Muscle of leg (tissue), 16 donors: ENCODE data around the gene HPCAL4. TPM values are rescaled to one million over a fixed set of nuclear protein-coding genes. Genes with fewer than 3 reads are reported as not detected.

Experiments
- DNase-seq: peaks from one replicate; pipeline ENCODE4 v3.0.0; 2013
- H3K27ac ChIP-seq: one replicate; pipeline ENCODE4 v1.5.1; 2013; ENCODE audit warnings: mild to moderate bottlenecking, low read length, control low read depth
- H3K27me3 ChIP-seq: one replicate; pipeline ENCODE4 v1.6.1; 2013; ENCODE audit warnings: low read length; ENCODE audit not compliant: control insufficient read depth, insufficient read depth
- H3K36me3 ChIP-seq: one replicate; pipeline ENCODE4 v1.6.1; 2013; ENCODE audit warnings: low read length; ENCODE audit not compliant: control insufficient read depth, insufficient read depth
- H3K4me1 ChIP-seq: one replicate; pipeline ENCODE4 v1.6.1; 2013; ENCODE audit warnings: low read length; ENCODE audit not compliant: control insufficient read depth, insufficient read depth
- H3K4me3 ChIP-seq: one replicate; pipeline ENCODE4 v1.5.1; 2013; ENCODE audit warnings: low read length, control low read depth
- H3K9me3 ChIP-seq: replicated peaks from 2 replicates; pipeline ENCODE4 v1.6.1; 2013; ENCODE audit warnings: low read depth, low read length; ENCODE audit not compliant: control insufficient read depth
- WGBS: methylation state at CpG from one replicate; pipeline ENCODE4 v1.1.5; 2013; ENCODE audit warnings: missing lambda C conversion rate; ENCODE audit not compliant: insufficient coverage; 5-methylcytosine and 5-hydroxymethylcytosine counted together
- long read RNA-seq, 11 donors: transcript quantifications; one replicate each; lab custom pipeline, GENCODE V29; 2026
- polyA plus RNA-seq, 8 donors: library from polyadenylated mRNA; unstranded; fragments of 120-200 nt; gene quantifications; one replicate each; pipeline versions ENCODE4 v1.2.1 to v1.2.3, GENCODE V29; 2013; ENCODE audit warnings: inconsistent platforms in 1 of 8, low replicate concordance in 1 of 8; ENCODE audit not compliant: insufficient read length in 8 of 8, insufficient read depth in 1 of 8
- total RNA-seq: library from RNA; stranded (reverse); fragments of 120-200 nt; gene quantifications from one replicate; pipeline ENCODE4 v1.2.4, GENCODE V29; 2013

Gene HPCAL4
- total RNA-seq (1.8 TPM), polyA plus RNA-seq (1 to 10 TPM in 6 of 8 donors, under 1 TPM in 2; 0.51 to 1.2 (median 1.1) TPM)
- long read RNA-seq, donor 1: 0 reads
- long read RNA-seq, donor 2: 0 reads
- long read RNA-seq, donor 3: 0 reads
- long read RNA-seq, donor 4: 0 reads
- long read RNA-seq, donor 5, full-length matches to known transcripts: 1 of 1 reads
- long read RNA-seq, donor 5, partial matches to known transcripts: 0 of 1 reads
- long read RNA-seq, donor 5, other reads (novel, unspliced or antisense): 0 of 1 reads
- long read RNA-seq, donor 6, full-length matches to known transcripts: 1 of 1 reads
- long read RNA-seq, donor 6, partial matches to known transcripts: 0 of 1 reads
- long read RNA-seq, donor 6, other reads (novel, unspliced or antisense): 0 of 1 reads
- long read RNA-seq, donor 7: 0 reads
- long read RNA-seq, donor 8, full-length matches to known transcripts: 1 of 1 reads
- long read RNA-seq, donor 8, partial matches to known transcripts: 0 of 1 reads
- long read RNA-seq, donor 8, other reads (novel, unspliced or antisense): 0 of 1 reads
- long read RNA-seq, donor 9: 0 reads
- long read RNA-seq, donor 10, full-length matches to known transcripts: 1 of 1 reads
- long read RNA-seq, donor 10, partial matches to known transcripts: 0 of 1 reads
- long read RNA-seq, donor 10, other reads (novel, unspliced or antisense): 0 of 1 reads
- long read RNA-seq, donor 11, full-length matches to known transcripts: 1 of 1 reads
- long read RNA-seq, donor 11, partial matches to known transcripts: 0 of 1 reads
- long read RNA-seq, donor 11, other reads (novel, unspliced or antisense): 0 of 1 reads

GRCh38 chr1:39691383-39692151 lies at the start of gene HPCAL4:
HPCAL4 (minus strand) TSS chr1:39691433; CDS start chr1:39684603, 6,830 bp downstream.
- peak; percentile 92 for DNase-seq
- Histone ChIP-seq H3K27me3 (peaks cover 80% of the 10 kb centered on the region), H3K27ac (peak within 1 kb of the TSS; percentile 42), H3K9me3 (no peaks in the 10 kb centered on the region), H3K4me3 (peak within 1 kb of the TSS; percentile 16), H3K4me1 (peaks cover 37% of the 10 kb centered on the region), H3K36me3 (no peaks in the 10 kb centered on the region)
- WGBS: under 1% methylated on average over 30 of the region's 47 CpGs

GRCh38 chr1:39738622-39739366 lies 47.6 kb upstream of the HPCAL4 start, which contains the start of gene PPIE:
PPIE (plus strand) TSS chr1:39738882; CDS start chr1:39738901, 19 bp downstream.
- H3K9me3 ChIP-seq: no peaks in the 10 kb centered on the region
- peaks cover 9% of the 10 kb centered on the region for H3K4me1 ChIP-seq

GRCh38 chr1:39737546-39738169 lies 46.4 kb upstream of the HPCAL4 start:
- no peak overlapping the region for H3K4me3 ChIP-seq
- no peaks in the 10 kb centered on the region for H3K9me3 ChIP-seq
- no peak overlapping the region for H3K27ac ChIP-seq
- H3K27me3 ChIP-seq: peaks cover 18% of the 10 kb centered on the region
- H3K4me1 ChIP-seq: peaks cover 9% of the 10 kb centered on the region
- peaks cover 14% of the 10 kb centered on the region for H3K36me3 ChIP-seq
- DNase-seq: peak; percentile 35
- WGBS: 60% methylated on average over 1 of the region's 9 CpGs

More at GRCh38 chr1:39738622-39739366, 47.6 kb upstream of the HPCAL4 start, which contains the start of gene PPIE:
- Histone ChIP-seq H3K4me3 (peak within 1 kb of the TSS; percentile 89), H3K36me3 (peaks cover 25% of the 10 kb centered on the region), H3K27ac (peak within 1 kb of the TSS; percentile 66), H3K27me3 (peaks cover 12% of the 10 kb centered on the region)
- WGBS: under 1% methylated on average over 43 of the region's 52 CpGs
- peak; percentile 94 for DNase-seq

GRCh38 chr1:39735731-39736130 lies 44.5 kb upstream of the HPCAL4 start:
- DNase-seq: no peak
- peaks cover 9% of the 10 kb centered on the region for H3K4me1 ChIP-seq
- peaks cover 23% of the 10 kb centered on the region for H3K27me3 ChIP-seq
- no peaks in the 10 kb centered on the region for H3K9me3 ChIP-seq
- no peak overlapping the region for H3K4me3 ChIP-seq
- peaks cover 2% of the 10 kb centered on the region for H3K36me3 ChIP-seq
- no peak overlapping the region for H3K27ac ChIP-seq
- WGBS: no CpG with 5 or more reads among the region's 3 CpGs

- Histone ChIP-seq H3K9me3 (no peaks in the 10 kb centered on the region), H3K4me3 (no peak overlapping the region), H3K36me3 (no peaks in the 10 kb centered on the region), H3K27ac (no peak overlapping the region), H3K4me1 (no peaks in the 10 kb centered on the region), H3K27me3 (peaks cover 39% of the 10 kb centered on the region)
- no peak for DNase-seq
- 73% methylated on average over 2 of the region's 7 CpGs for WGBS
These were observed 41.9 kb upstream of the HPCAL4 start for GRCh38 chr1:39733161-39733560.

- H3K27ac ChIP-seq: no peak overlapping the region
- DNase-seq: no peak
These were observed 41.5 kb upstream of the HPCAL4 start for GRCh38 chr1:39732730-39733129.

GRCh38 chr1:39729842-39730241 lies 38.6 kb upstream of the HPCAL4 start:
- 10% methylated on average over 1 of the region's 4 CpGs for WGBS
- Histone ChIP-seq H3K36me3 (no peaks in the 10 kb centered on the region), H3K9me3 (no peaks in the 10 kb centered on the region), H3K4me3 (no peak overlapping the region), H3K27ac (no peak overlapping the region), H3K27me3 (peaks cover 53% of the 10 kb centered on the region), H3K4me1 (no peaks in the 10 kb centered on the region)
- DNase-seq: no peak

More at GRCh38 chr1:39732730-39733129, 41.5 kb upstream of the HPCAL4 start:
- Histone ChIP-seq H3K36me3 (no peaks in the 10 kb centered on the region), H3K4me1 (no peaks in the 10 kb centered on the region), H3K9me3 (no peaks in the 10 kb centered on the region), H3K27me3 (peaks cover 43% of the 10 kb centered on the region), H3K4me3 (no peak overlapping the region)
- 47% methylated on average over 2 of the region's 3 CpGs for WGBS

GRCh38 chr1:39729030-39729429 lies 37.8 kb upstream of the HPCAL4 start:
- DNase-seq: no peak
- no peak overlapping the region for H3K27ac ChIP-seq
- H3K27me3 ChIP-seq: peaks cover 54% of the 10 kb centered on the region
- no peaks in the 10 kb centered on the region for H3K9me3 ChIP-seq
- WGBS: 50% methylated on average over 2 of the region's 3 CpGs
- H3K36me3 ChIP-seq: no peaks in the 10 kb centered on the region
- H3K4me3 ChIP-seq: no peak overlapping the region
- no peaks in the 10 kb centered on the region for H3K4me1 ChIP-seq

GRCh38 chr1:39727932-39728317 lies 36.7 kb upstream of the HPCAL4 start:
- H3K4me3 ChIP-seq: no peak overlapping the region
- H3K9me3 ChIP-seq: no peaks in the 10 kb centered on the region
- peaks cover 51% of the 10 kb centered on the region for H3K27me3 ChIP-seq
- no peaks in the 10 kb centered on the region for H3K4me1 ChIP-seq
- WGBS: 50% methylated on average over 11 of the region's 14 CpGs
- no peak overlapping the region for H3K27ac ChIP-seq
- no peak for DNase-seq
- no peaks in the 10 kb centered on the region for H3K36me3 ChIP-seq
